GM10266 (cell line): ENCODE results near the gene SMARCA2.
A peak's percentile ranks its signal among the peaks of the same experiment; 100 is the strongest.

Experiments used
- DNase-seq: peaks from one replicate; pipeline ENCODE4 v3.0.0; 2012; ENCODE audit errors: extremely low spot score
- TF ChIP-seq, protein P1 (sequence below): IDR thresholded peaks from 2 replicates; pipeline ENCODE4 v1.5.1; 2012; ENCODE audit warnings: mild to moderate bottlenecking, low read depth; ENCODE audit not compliant: control insufficient read depth, insufficient read depth; ENCODE audit errors: missing control alignments

SMARCA2 gene

GRCh38 chr9:2233274-2233673 lies 218.1 kb downstream of the SMARCA2 start:
- DNase-seq, result no peak
- TF ChIP-seq, protein P1, sequence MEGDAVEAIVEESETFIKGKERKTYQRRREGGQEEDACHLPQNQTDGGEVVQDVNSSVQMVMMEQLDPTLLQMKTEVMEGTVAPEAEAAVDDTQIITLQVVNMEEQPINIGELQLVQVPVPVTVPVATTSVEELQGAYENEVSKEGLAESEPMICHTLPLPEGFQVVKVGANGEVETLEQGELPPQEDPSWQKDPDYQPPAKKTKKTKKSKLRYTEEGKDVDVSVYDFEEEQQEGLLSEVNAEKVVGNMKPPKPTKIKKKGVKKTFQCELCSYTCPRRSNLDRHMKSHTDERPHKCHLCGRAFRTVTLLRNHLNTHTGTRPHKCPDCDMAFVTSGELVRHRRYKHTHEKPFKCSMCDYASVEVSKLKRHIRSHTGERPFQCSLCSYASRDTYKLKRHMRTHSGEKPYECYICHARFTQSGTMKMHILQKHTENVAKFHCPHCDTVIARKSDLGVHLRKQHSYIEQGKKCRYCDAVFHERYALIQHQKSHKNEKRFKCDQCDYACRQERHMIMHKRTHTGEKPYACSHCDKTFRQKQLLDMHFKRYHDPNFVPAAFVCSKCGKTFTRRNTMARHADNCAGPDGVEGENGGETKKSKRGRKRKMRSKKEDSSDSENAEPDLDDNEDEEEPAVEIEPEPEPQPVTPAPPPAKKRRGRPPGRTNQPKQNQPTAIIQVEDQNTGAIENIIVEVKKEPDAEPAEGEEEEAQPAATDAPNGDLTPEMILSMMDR, result no peak

- TF ChIP-seq, protein P1, result no peak
- no peak for DNase-seq
Observed at GRCh38 chr9:2234371-2234893, 219.3 kb downstream of the SMARCA2 start.

DNA sequence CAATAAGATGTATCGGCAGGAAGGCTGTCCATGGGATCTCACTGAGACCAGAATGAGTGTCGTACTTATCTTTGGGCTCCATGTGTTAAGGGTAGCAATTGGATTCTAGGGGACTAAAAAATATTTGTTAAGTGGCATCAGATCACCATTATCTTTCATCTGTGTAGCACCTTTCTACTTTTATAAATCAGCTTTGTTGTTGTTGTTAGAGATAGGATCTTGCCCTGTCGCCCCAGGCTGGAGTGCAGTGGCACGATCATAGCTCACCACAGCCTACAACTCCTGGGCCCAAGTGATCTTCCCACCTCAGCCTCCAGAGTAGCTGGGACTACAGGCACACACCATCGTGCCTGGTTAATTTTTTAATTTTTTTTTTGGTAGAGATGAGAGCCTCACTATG lies 220.5 kb downstream of the SMARCA2 start:
- TF ChIP-seq, protein P1, result no peak
- no peak for DNase-seq

DNA sequence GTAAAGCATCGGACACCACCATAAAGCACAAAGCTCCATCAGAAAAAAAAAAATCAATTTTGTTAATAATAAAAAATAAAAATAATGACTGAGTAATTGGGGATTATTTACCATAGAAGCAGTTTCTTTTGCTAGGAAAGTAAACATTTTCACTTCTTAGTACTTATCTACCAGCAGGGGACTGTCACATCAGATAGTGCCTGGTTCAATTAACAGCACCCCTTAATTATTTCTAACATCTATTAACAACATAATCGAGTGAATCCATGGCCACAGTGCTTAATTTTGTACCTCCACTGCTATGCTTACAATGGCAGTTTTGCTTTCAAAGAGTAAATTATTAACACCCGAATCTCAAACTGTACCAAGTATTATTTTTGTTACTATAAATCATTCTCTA lies 221.7 kb downstream of the SMARCA2 start:
- no peak for DNase-seq
- TF ChIP-seq, protein P1, result no peak

GRCh38 chr9:2241461-2241835 lies 226.3 kb downstream of the SMARCA2 start:
- TF ChIP-seq, protein P1, result no peak
- DNase-seq, result no peak

DNA sequence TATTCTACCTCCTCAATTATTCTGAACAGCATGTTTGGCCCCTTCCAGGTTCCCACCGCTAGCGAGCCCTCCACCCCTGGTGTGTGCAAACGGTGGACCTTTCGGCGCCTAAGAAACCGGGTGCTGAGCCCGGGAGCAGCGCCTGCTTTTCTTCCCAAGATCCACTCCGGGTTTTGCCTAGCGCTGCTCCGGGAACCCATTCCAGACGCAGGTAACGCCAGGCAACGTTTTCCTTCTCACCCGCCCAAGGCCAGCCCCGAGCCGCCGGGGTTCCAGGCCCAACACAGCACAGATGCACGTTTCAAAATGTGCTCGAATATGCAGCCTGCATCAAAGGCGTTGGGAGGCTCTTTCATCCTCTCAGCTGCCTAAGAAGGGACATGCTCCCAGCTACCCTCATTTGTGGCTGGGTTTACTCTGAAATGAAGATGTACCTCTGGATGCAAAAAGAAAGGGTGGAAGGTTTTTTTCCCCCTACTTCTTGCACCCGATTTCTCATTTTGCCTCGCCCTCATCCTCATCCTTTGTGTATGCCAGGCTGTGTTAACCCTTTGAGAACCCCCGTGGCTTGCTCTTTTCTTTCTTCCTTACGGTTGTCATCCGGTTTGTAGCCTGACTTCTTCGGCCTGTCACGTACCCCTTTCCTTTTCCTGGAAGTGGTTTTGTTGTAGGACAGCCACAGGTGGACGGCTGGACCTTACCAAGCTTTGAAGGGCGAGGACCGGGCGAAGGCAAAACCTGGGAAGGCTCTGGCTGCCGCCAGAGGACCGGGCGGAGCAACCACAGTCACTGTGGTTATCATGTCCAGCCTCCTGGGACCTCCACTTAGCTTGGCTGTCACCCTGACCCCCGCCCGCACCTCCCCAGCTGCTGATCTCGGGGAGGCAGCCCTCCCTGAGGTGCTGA lies 226.9 kb downstream of the SMARCA2 start:
- TF ChIP-seq, protein P1, result no peak
- DNase-seq, result peak; percentile 55

GRCh38 chr9:2242831-2243330 lies 227.7 kb downstream of the SMARCA2 start:
- no peak for DNase-seq
- TF ChIP-seq, protein P1, result no peak
